ENCODE results near the gene CHAC1.

The CHAC1 gene

GRCh38 chr15:40990789-40991188 is 37.5 kb downstream of the CHAC1 start:
- DNase-seq, result no peak

- DNase-seq, result no peak
Observed at GRCh38 chr15:40991355-40991754, 38.1 kb downstream of the CHAC1 start.

- no peak for DNase-seq
Observed at GRCh38 chr15:40992241-40992741, 39.0 kb downstream of the CHAC1 start.

- DNase-seq, result no peak
Observed at GRCh38 chr15:40992825-40993224, 39.6 kb downstream of the CHAC1 start.

- no peak for DNase-seq
Observed at GRCh38 chr15:40995656-40996055, 42.4 kb downstream of the CHAC1 start.

GRCh38 chr15:40999190-40999589 is 45.9 kb downstream of the CHAC1 start:
- no peak for DNase-seq

- no peak for DNase-seq
Observed at GRCh38 chr15:41001524-41002214, 48.4 kb downstream of the CHAC1 start.

- DNase-seq, result no peak
Observed at GRCh38 chr15:41004490-41004889, 51.2 kb downstream of the CHAC1 start.
